C4-2B (cell line): ENCODE measurements around the gene DPEP1.

ENCODE experiments used
- ZFX ChIP-seq: fragments of 450-650 bp; IDR thresholded peaks from 2 replicates; pipeline ENCODE4 v1.6.1; 2017
- TF ChIP-seq, protein P1 (sequence below): fragments of 450-650 bp; conservative IDR thresholded peaks from 2 replicates; pipeline ENCODE4 v1.5.1; 2017; ENCODE audit warnings: mild to moderate bottlenecking

DNA sequence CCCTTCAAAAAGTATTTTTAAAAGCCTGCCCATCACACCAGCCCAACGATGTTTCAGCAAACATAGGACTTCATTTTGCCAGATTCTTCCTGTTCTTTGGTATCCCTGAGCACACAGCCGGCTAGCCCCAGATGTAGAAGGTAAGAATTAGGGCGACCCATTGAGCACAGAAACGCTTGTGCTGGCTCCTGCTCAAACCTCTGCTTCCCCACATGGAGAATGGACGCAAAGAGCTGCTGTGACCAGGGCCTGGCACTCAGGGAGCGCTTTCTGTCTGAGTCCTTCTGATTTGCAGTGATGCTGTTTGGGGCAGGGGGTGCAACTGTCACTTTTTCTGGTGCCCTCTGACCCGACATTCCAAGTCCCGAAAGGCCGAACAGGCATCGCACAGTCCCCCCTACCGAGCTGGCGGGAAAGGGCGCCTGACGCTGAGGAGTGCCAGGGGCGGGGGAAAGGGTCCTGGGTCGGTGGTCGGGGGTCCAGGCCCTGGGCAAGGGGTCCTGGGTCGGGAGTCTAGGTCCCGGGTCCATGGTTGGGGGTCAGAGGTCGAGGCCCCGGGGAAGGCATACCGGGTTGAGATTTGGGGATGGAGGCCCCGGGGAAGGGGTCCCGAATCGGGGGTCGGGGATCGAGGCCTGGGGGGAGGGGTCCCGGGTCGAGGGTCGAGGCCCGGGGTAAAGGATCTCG, 43.1 kb downstream of the DPEP1 start:
- TF ChIP-seq, protein P1, sequence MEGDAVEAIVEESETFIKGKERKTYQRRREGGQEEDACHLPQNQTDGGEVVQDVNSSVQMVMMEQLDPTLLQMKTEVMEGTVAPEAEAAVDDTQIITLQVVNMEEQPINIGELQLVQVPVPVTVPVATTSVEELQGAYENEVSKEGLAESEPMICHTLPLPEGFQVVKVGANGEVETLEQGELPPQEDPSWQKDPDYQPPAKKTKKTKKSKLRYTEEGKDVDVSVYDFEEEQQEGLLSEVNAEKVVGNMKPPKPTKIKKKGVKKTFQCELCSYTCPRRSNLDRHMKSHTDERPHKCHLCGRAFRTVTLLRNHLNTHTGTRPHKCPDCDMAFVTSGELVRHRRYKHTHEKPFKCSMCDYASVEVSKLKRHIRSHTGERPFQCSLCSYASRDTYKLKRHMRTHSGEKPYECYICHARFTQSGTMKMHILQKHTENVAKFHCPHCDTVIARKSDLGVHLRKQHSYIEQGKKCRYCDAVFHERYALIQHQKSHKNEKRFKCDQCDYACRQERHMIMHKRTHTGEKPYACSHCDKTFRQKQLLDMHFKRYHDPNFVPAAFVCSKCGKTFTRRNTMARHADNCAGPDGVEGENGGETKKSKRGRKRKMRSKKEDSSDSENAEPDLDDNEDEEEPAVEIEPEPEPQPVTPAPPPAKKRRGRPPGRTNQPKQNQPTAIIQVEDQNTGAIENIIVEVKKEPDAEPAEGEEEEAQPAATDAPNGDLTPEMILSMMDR, result no peak
- TF ChIP-seq ZFX, result no peak
